Measurements from ENCODE around the gene BCL2L12. TPM values are rescaled to one million over a fixed set of nuclear protein-coding genes. Genes with fewer than 3 reads are reported as not detected.

Gene BCL2L12
- total RNA-seq, 1 donor from 2014 or later = 49.2 TPM

GRCh38 chr19:49672131-49672919 lies 6.6 kb downstream of the BCL2L12 start:
- Mint-ChIP-seq H3K27me3 (no peaks in the 10 kb centered on the region), H3K4me1 (ENCODE audit: unreplicated experiment) (peaks cover 11% of the 10 kb centered on the region), H3K36me3 (peaks cover 4% of the 10 kb centered on the region), H3K27ac (peak overlapping the region; percentile 91), H3K4me3 (peak overlapping the region; percentile 76), H3K9me3 (no peaks in the 10 kb centered on the region)
- DNase-seq (ENCODE audit: extremely low spot score, unreplicated experiment) = peak; percentile 86
- TF ChIP-seq, protein P1, sequence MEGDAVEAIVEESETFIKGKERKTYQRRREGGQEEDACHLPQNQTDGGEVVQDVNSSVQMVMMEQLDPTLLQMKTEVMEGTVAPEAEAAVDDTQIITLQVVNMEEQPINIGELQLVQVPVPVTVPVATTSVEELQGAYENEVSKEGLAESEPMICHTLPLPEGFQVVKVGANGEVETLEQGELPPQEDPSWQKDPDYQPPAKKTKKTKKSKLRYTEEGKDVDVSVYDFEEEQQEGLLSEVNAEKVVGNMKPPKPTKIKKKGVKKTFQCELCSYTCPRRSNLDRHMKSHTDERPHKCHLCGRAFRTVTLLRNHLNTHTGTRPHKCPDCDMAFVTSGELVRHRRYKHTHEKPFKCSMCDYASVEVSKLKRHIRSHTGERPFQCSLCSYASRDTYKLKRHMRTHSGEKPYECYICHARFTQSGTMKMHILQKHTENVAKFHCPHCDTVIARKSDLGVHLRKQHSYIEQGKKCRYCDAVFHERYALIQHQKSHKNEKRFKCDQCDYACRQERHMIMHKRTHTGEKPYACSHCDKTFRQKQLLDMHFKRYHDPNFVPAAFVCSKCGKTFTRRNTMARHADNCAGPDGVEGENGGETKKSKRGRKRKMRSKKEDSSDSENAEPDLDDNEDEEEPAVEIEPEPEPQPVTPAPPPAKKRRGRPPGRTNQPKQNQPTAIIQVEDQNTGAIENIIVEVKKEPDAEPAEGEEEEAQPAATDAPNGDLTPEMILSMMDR (conservative IDR thresholded peaks at IDR 0.05) = peak; percentile 97

DNA sequence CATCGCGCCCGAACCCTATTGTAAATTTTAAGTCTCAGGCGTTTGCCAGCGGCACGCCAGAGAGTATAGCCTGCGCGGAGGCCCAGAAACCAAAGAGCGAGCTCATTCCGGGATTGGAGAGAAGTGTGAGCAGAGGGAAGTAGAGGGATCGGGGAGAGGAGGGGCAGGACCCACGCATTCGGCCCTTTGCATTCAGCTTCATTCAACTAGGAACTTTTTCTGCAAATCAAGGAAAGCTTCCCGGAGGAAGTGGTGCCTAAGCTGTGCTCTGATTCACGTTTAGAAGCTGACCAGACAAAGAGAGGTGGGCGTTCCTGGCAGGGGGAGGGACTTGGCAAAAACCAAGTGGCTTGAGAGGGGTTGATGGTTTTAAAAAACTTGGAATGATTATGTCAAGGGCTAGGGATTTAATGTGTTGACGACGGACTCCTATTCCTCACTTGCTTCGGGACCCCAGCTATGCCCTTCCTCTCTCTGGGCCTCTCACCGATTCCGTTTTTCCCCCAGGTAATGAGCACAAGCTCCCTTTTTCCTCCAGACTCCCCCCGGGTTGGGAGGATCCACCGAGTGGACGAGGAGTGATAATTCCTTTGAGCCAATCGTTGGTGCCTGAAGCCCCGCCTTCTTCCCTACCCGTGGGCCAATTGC lies 10.5 kb downstream of the BCL2L12 start:
- Mint-ChIP-seq H3K36me3 (no peaks in the 10 kb centered on the region), H3K9me3 (no peaks in the 10 kb centered on the region), H3K4me3 (peak overlapping the region; percentile 98), H3K27ac (peak overlapping the region; percentile 99), H3K4me1 (ENCODE audit: unreplicated experiment) (peaks cover 18% of the 10 kb centered on the region), H3K27me3 (no peaks in the 10 kb centered on the region)
- TF ChIP-seq, protein P1 (conservative IDR thresholded peaks at IDR 0.05) = peak; percentile 5
- no peak for DNase-seq (ENCODE audit: extremely low spot score, unreplicated experiment)

- H3K4me1 Mint-ChIP-seq (ENCODE audit: unreplicated experiment) = peaks cover 16% of the 10 kb centered on the region
- peak overlapping the region; percentile 98 for H3K4me3 Mint-ChIP-seq
- H3K27me3 Mint-ChIP-seq = no peaks in the 10 kb centered on the region
- no peaks in the 10 kb centered on the region for H3K36me3 Mint-ChIP-seq
- TF ChIP-seq, protein P1 (conservative IDR thresholded peaks at IDR 0.05) = no peak
- H3K9me3 Mint-ChIP-seq = no peaks in the 10 kb centered on the region
- DNase-seq (ENCODE audit: extremely low spot score, unreplicated experiment) = peak; percentile 99
- peak overlapping the region; percentile 99 for H3K27ac Mint-ChIP-seq
Measured at GRCh38 chr19:49676784-49677230, 11.1 kb downstream of the BCL2L12 start.

- H3K27me3 Mint-ChIP-seq = no peaks in the 10 kb centered on the region
- TF ChIP-seq, protein P1 (conservative IDR thresholded peaks at IDR 0.05) = no peak
- DNase-seq (ENCODE audit: extremely low spot score, unreplicated experiment) = peak; percentile 83
- H3K27ac Mint-ChIP-seq = peak within 1 kb of the TSS; percentile 99
- no peaks in the 10 kb centered on the region for H3K9me3 Mint-ChIP-seq
- H3K36me3 Mint-ChIP-seq = no peaks in the 10 kb centered on the region
- peaks cover 11% of the 10 kb centered on the region for H3K4me1 Mint-ChIP-seq (ENCODE audit: unreplicated experiment)
- peak within 1 kb of the TSS; percentile 98 for H3K4me3 Mint-ChIP-seq
Measured at GRCh38 chr19:49677231-49677900, 11.6 kb downstream of the BCL2L12 start, which contains the start of gene PRMT1. TSS of gene PRMT1 (plus strand) at chr19:49677271. CDS start at chr19:49677281, 10 bp downstream.

DNA sequence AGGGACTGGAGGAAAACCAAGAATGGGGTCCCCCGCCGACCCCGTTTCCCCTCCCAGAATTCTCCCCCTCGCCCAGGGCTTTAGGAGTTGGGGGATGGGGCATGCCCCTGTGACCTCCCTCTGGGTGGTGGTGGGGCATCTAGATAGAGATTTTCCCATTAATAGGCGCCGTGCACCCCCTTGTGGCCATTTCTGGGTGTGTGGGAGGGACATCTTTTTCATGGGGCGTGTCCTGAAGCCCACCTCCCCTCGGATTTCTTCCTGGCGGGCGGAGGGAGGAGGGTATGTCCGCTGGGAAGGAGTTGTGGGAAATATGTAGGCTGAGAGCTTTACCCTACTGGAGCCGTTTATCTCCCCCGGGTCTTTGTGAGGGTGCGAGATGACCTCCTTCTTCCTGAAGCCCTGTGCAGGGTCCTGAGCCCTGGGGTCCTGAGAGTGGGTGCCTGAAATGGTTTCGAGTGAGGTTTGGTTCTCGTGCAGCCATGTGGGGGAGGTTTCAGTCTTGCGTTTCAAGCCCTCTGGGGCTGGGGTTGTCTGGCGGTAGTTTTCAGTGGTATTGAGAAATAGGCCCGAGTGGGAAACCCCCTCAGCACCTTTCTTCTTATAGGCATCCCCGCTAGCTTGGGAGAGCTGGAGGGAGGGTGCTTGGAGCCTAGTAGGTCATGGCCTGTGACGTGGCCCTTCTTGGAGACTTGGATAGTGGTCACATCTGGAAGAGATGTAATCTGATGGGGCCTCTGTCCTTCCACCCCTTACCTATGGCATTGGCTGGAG lies 12.4 kb downstream of the BCL2L12 start:
- H3K36me3 Mint-ChIP-seq = no peaks in the 10 kb centered on the region
- H3K9me3 Mint-ChIP-seq = no peaks in the 10 kb centered on the region
- H3K27me3 Mint-ChIP-seq = no peaks in the 10 kb centered on the region
- H3K4me1 Mint-ChIP-seq (ENCODE audit: unreplicated experiment) = peaks cover 9% of the 10 kb centered on the region
- H3K4me3 Mint-ChIP-seq = peak overlapping the region; percentile 92
- DNase-seq (ENCODE audit: extremely low spot score, unreplicated experiment) = peak; percentile 87
- peak overlapping the region; percentile 92 for H3K27ac Mint-ChIP-seq
- TF ChIP-seq, protein P1 (conservative IDR thresholded peaks at IDR 0.05) = peak; percentile 87

Measured in type B pancreatic cell (in vitro differentiated cells).